GM12878 (cell line): Measurements from ENCODE around the gene PSPN. TPM values are rescaled to one million over a fixed set of nuclear protein-coding genes. Genes with fewer than 3 reads are reported as not detected.

Source experiments
- CREM ChIP-seq: IDR thresholded peaks from 2 replicates; pipeline ENCODE4 v1.6.1; 2014; ENCODE audit warnings: antibody characterized with exemption, low read depth
- KAT2A ChIP-seq: conservative IDR thresholded peaks from 2 replicates; pipeline ENCODE4 v1.6.1; 2011; ENCODE audit warnings: low read depth, low read length; ENCODE audit not compliant: control insufficient read depth
- MYB ChIP-seq: fragments of 150-350 bp; IDR thresholded peaks from 2 replicates; pipeline ENCODE4 v1.6.1; 2014; ENCODE audit warnings: mild to moderate bottlenecking, low read depth, low read length, borderline replicate concordance
- PAX8 ChIP-seq: fragments of 450-650 bp; IDR thresholded peaks from 2 replicates; pipeline ENCODE4 v1.6.1; 2017; ENCODE audit warnings: mild to moderate bottlenecking, moderate library complexity
- SP1 ChIP-seq: IDR thresholded peaks from one replicate; pipeline ENCODE4 v1.6.1; 2011; ENCODE audit warnings: low read depth, low read length
- STAT1 ChIP-seq: fragments of 450-650 bp; conservative IDR thresholded peaks from 2 replicates; pipeline ENCODE4 v1.6.1; 2014; ENCODE audit warnings: antibody characterized with exemption, mild to moderate bottlenecking
- ZNF207 ChIP-seq: fragments of 450-650 bp; IDR thresholded peaks from 2 replicates; pipeline ENCODE4 v1.6.1; 2014; ENCODE audit warnings: antibody characterized with exemption, mild to moderate bottlenecking, borderline replicate concordance
- polyA plus RNA-seq, 11 experiments: library from polyadenylated mRNA; depleted of rRNA in 4 of 11; unstranded in 6 of 11; stranded (reverse) in 5 of 11; fragments of >200 nt; fragmentation: Nextera tagmentation in 4 of 11; fragmentation: Illumina TruSeq in 1 of 11; extraction: Ambion mirVana in 4 of 11; extraction: Trizol in 1 of 11; gene quantifications; 1 replicate in 1 of 11; 2 replicates in 10 of 11; pipeline versions ENCODE4 v1.2.1 to v1.2.3, GENCODE V29; 2011 to 2016; ENCODE audit warnings: inconsistent platforms in 2 of 11, missing spikeins in 2 of 11, low read depth in 1 of 11
- total RNA-seq, 4 experiments: library from RNA; depleted of rRNA in 3 of 4; stranded (reverse); fragments of >200 nt in 3 of 4; fragmentation: Illumina TruSeq in 1 of 4; extraction: Trizol in 1 of 4; gene quantifications; 2 replicates each; pipeline versions ENCODE4 v1.2.1 to v1.2.3, GENCODE V29; 2013 to 2021
- TF ChIP-seq, protein P1 (sequence below): IDR thresholded peaks from 2 replicates; pipeline ENCODE4 v1.6.1; 2011; ENCODE audit warnings: borderline replicate concordance, low read depth, mild to moderate bottlenecking, moderate library complexity, mixed read lengths, low read length; ENCODE audit not compliant: insufficient read depth; ENCODE audit errors: extremely low read length
- TF ChIP-seq, protein P2 (sequence below): fragments of 450-650 bp; IDR thresholded peaks from 2 replicates; pipeline ENCODE4 v1.6.1; 2017; ENCODE audit warnings: antibody characterized with exemption, mild to moderate bottlenecking, moderate library complexity

PSPN gene
- total and polyA plus RNA-seq, 10 of the 15 experiments (the other 5 are each of a cell fraction or from before 2014, with no cell fraction given) = 0.27 to 1.2 (median 0.66) TPM

DNA sequence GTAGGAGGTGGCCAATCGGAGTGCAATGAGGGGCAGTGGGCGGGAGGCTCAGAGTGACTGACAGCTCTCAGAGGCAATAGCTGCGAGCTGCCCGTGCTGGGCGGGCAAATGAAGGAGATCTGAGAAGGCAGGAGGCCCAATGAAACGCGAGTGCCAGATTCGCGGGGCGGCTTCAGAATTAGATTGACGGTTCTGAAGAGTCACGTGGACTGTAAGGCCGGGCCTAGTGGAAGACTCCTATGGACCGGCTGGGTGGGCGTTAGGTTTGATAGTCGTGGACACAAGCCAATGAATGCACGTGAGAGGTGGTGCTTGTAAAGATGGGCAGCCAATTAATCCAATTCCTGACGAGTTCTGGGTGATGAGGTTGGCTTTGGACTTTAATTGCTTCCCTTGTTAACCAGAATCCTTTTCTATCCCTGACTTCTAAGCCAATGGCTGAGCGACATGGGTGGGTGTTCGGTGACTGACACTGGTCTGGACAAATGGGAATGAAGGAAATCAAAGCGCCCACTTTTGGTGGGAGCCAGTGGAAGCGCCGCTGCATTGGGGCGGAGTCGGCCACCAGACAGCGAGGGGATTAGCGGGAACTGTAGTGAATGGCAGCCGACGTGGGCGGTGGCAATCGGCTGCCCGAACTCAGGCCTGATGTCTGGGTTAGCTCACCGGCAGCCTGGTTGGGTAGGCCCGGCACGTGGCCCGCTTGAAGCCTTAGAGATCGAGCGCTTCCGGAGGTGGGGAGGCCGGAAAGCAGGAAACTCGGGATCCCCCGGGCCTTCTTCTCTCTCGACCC lies 49.4 kb upstream of the PSPN start (continued):
- TF ChIP-seq PAX8 (no peak), KAT2A (no peak), STAT1 (no peak), CREM (0 out of 2 replicates have a peak, but pooled peaks have one; percentile 57), MYB (no peak), SP1 (peak; percentile 96), ZNF207 (no peak; the same call in none of the 2 replicates)
- TF ChIP-seq, protein P1, sequence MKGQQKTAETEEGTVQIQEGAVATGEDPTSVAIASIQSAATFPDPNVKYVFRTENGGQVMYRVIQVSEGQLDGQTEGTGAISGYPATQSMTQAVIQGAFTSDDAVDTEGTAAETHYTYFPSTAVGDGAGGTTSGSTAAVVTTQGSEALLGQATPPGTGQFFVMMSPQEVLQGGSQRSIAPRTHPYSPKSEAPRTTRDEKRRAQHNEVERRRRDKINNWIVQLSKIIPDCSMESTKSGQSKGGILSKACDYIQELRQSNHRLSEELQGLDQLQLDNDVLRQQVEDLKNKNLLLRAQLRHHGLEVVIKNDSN = peak; percentile 88
- TF ChIP-seq, protein P2, sequence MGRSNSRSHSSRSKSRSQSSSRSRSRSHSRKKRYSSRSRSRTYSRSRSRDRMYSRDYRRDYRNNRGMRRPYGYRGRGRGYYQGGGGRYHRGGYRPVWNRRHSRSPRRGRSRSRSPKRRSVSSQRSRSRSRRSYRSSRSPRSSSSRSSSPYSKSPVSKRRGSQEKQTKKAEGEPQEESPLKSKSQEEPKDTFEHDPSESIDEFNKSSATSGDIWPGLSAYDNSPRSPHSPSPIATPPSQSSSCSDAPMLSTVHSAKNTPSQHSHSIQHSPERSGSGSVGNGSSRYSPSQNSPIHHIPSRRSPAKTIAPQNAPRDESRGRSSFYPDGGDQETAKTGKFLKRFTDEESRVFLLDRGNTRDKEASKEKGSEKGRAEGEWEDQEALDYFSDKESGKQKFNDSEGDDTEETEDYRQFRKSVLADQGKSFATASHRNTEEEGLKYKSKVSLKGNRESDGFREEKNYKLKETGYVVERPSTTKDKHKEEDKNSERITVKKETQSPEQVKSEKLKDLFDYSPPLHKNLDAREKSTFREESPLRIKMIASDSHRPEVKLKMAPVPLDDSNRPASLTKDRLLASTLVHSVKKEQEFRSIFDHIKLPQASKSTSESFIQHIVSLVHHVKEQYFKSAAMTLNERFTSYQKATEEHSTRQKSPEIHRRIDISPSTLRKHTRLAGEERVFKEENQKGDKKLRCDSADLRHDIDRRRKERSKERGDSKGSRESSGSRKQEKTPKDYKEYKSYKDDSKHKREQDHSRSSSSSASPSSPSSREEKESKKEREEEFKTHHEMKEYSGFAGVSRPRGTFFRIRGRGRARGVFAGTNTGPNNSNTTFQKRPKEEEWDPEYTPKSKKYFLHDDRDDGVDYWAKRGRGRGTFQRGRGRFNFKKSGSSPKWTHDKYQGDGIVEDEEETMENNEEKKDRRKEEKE = no peak
